HG02763 (cell line): ENCODE data around the gene TGIF2LY.
"Not testable (repeated sequence)": the region's sequence is repeated elsewhere in the genome, so short reads cannot be mapped to it uniquely, and the experiment has no call there.

Experiments
- ATAC-seq: cut with Tn5 transposase; IDR thresholded peaks from one replicate; pipeline ENCODE4 v1.9.1; 2021; ENCODE audit warnings: mild to moderate bottlenecking, moderate library complexity; ENCODE audit not compliant: unreplicated experiment

Gene TGIF2LY

DNA sequence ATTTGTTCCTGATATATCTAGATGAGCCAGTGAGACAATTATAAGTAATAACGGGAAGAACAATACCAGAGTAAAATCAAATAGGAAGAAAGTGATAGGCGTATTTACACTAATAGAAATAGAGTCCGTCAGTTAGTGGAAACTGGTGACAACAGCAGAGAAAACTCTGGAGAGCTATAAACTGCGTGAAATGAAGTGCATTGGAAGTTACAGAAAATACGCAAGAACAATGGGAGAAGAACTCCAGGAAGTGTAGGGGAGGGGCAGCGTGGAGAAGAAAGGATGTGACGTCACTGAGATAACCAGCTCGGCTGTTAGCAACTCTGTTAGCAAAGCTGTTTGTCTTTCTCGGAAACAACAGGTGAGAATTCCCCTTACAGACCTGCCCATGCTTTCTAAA is at the start of gene TGIF2LY:
Gene TGIF2LY (plus strand): TSS at position 301 of the 400 bp plus-strand sequence. CDS start 178 bp downstream, outside the sequence.
- ATAC-seq: not testable (repeated sequence)
